ENCODE measurements around the gene SORD.
"Not testable (repeated sequence)": the region's sequence is repeated elsewhere in the genome, so short reads cannot be mapped to it uniquely, and the experiment has no call there.

SORD gene

GRCh38 chr15:45022871-45023658 lies at the start of gene SORD:
Gene SORD, plus strand, starts transcription at chr15:45023195. Its CDS starts 89 bp downstream, at chr15:45023284.
- DNase-seq (ENCODE audit: low read depth in 2 of 3, low spot score in 2 of 3): peak; percentile 74 to 86 (median 76)

GRCh38 chr15:44976183-44976582 lies 46.8 kb upstream of the SORD start:
- DNase-seq (ENCODE audit: low read depth in 2 of 3, low spot score in 2 of 3): not testable (repeated sequence)

- not testable (repeated sequence) for DNase-seq (ENCODE audit: low read depth in 2 of 3, low spot score in 2 of 3)
These were observed 45.2 kb upstream of the SORD start for GRCh38 chr15:44977781-44978180.

- DNase-seq (ENCODE audit: low read depth in 2 of 3, low spot score in 2 of 3): not testable (repeated sequence)
These were observed 43.2 kb upstream of the SORD start for GRCh38 chr15:44979617-44980339.

- DNase-seq (ENCODE audit: low read depth in 2 of 3, low spot score in 2 of 3): not testable (repeated sequence)
These were observed 38.9 kb upstream of the SORD start for GRCh38 chr15:44984144-44984543.

- DNase-seq (ENCODE audit: low read depth in 2 of 3, low spot score in 2 of 3): not testable (repeated sequence)
These were observed 36.5 kb upstream of the SORD start for GRCh38 chr15:44986346-44987055.

- not testable (repeated sequence) for DNase-seq (ENCODE audit: low read depth in 2 of 3, low spot score in 2 of 3)
These were observed 35.3 kb upstream of the SORD start for GRCh38 chr15:44987711-44988110.

- not testable (repeated sequence) for DNase-seq (ENCODE audit: low read depth in 2 of 3, low spot score in 2 of 3)
These were observed 34.7 kb upstream of the SORD start for GRCh38 chr15:44988184-44988869.

GRCh38 chr15:44988870-44989219 lies 34.1 kb upstream of the SORD start:
- DNase-seq (ENCODE audit: low read depth in 2 of 3, low spot score in 2 of 3): not testable (repeated sequence)

GRCh38 chr15:44997632-44998031 lies 25.4 kb upstream of the SORD start:
- not testable (repeated sequence) for DNase-seq (ENCODE audit: low read depth in 2 of 3, low spot score in 2 of 3)

- DNase-seq (ENCODE audit: low read depth in 2 of 3, low spot score in 2 of 3): no peak
These were observed 23.9 kb upstream of the SORD start for GRCh38 chr15:44999105-44999504.

- not testable (repeated sequence) for DNase-seq (ENCODE audit: low read depth in 2 of 3, low spot score in 2 of 3)
These were observed 21.8 kb upstream of the SORD start for GRCh38 chr15:45001180-45001579.

- not testable (repeated sequence) for DNase-seq (ENCODE audit: low read depth in 2 of 3, low spot score in 2 of 3)
These were observed 19.1 kb upstream of the SORD start for GRCh38 chr15:45003731-45004410.

GRCh38 chr15:45004590-45005175 lies 18.3 kb upstream of the SORD start:
- DNase-seq (ENCODE audit: low read depth in 2 of 3, low spot score in 2 of 3): not testable (repeated sequence)

- DNase-seq (ENCODE audit: low read depth in 2 of 3, low spot score in 2 of 3): no peak
These were observed 13.9 kb upstream of the SORD start for GRCh38 chr15:45009046-45009445.

GRCh38 chr15:45015114-45015513 lies 7.9 kb upstream of the SORD start:
- not testable (repeated sequence) for DNase-seq (ENCODE audit: low read depth in 2 of 3, low spot score in 2 of 3)

- DNase-seq (ENCODE audit: low read depth in 2 of 3, low spot score in 2 of 3): not testable (repeated sequence)
These were observed 2.6 kb upstream of the SORD start for GRCh38 chr15:45020222-45020900.

GRCh38 chr15:45020901-45021259 lies 2.1 kb upstream of the SORD start:
- not testable (repeated sequence) for DNase-seq (ENCODE audit: low read depth in 2 of 3, low spot score in 2 of 3)

GRCh38 chr15:45021348-45021747 lies 1.6 kb upstream of the SORD start:
- DNase-seq (ENCODE audit: low read depth in 2 of 3, low spot score in 2 of 3): no peak

All from activated CD8-positive, alpha-beta memory T cell treated with anti-CD3 and anti-CD28 coated beads for 48 hours (primary cell).